ENCODE data around the gene CACNG7. TPM values are rescaled to one million over a fixed set of nuclear protein-coding genes. Genes with fewer than 3 reads are reported as not detected.
"Not testable (repeated sequence)": the region's sequence is repeated elsewhere in the genome, so short reads cannot be mapped to it uniquely, and the experiment has no call there.

Gene CACNG7
- total and polyA plus RNA-seq, 4 experiments from 2014 or later = not detected

- Mint-ChIP-seq H3K36me3 (peaks cover 9 to 29% of the 10 kb centered on the region in 2 donors), H3K27ac (peak within 1 kb of the TSS; percentile 99 to 100 (median 100)), H3K9me3 (peaks cover 0 to 7% (median 0%) of the 10 kb centered on the region in 8 donors), H3K4me3 (peak within 1 kb of the TSS; percentile 95 to 99 (median 98)), H3K4me1 (peaks cover 20 to 60% (median 28%) of the 10 kb centered on the region in 4 donors), H3K27me3 (no peaks in the 10 kb centered on the region)
- peaks cover 30% of the 10 kb centered on the region for H3K4me1 ChIP-seq (ENCODE audit: insufficient read depth, low read length)
- H3K4me3 ChIP-seq (ENCODE audit: low read length in 2 of 2) = peak within 1 kb of the TSS; percentile 85 to 90
- intact Hi-C loops (cut with micrococcal nuclease) = loop anchor here (1.0 to 5.0 kb wide), 9 partner anchors 12 to 670 kb away; partner anchors contain the start of genes CNOT3, LENG1, LENG8 and LENG9
- H3K27me3 ChIP-seq (ENCODE audit: insufficient read depth, low read length) = no peaks in the 10 kb centered on the region
- POLR2A ChIA-PET (ENCODE audit: partially characterized antibody) = interaction anchor here (0.6 to 4.3 kb wide), 20 partner anchors 10 to 1773 kb away, joined by 3 to 95 read pairs (median 8); partner anchors contain the start of genes CNOT3, LENG1, LENG8 and LENG9
- no peaks in the 10 kb centered on the region for H3K36me3 ChIP-seq (ENCODE audit: insufficient read depth, low read length)
- CTCF ChIA-PET (ENCODE audit: partially characterized antibody) = interaction anchor here (1.0 to 1.7 kb wide), 5 partner anchors 12 to 162 kb away, joined by 3 to 12 read pairs (median 5); partner anchors contain the start of gene PRKCG
- no peaks in the 10 kb centered on the region for H3K9me3 ChIP-seq (ENCODE audit: control insufficient read depth in 1 of 2, low read length in 2 of 2)
- DNase-seq = peak; percentile 100
- peak within 1 kb of the TSS; percentile 100 for H3K27ac ChIP-seq (ENCODE audit: low read depth, low read length)
These were observed 41.6 kb upstream of the CACNG7 start, which contains the start of gene MYADM for GRCh38 chr19:53867225-53868090. Gene MYADM (plus strand): TSS chr19:53867883. CDS start chr19:53873530, 5,647 bp downstream.

- intact Hi-C loops (cut with micrococcal nuclease) = loop anchor here (2.0 to 5.0 kb wide), 4 partner anchors 235 to 671 kb away; partner anchors contain the start of genes LENG8, LENG9 and NDUFA3
- Mint-ChIP-seq H3K9me3 (peaks cover 0 to 7% (median 0%) of the 10 kb centered on the region in 8 donors), H3K4me3 (peak overlapping the region; percentile 95 to 99 (median 98)), H3K27me3 (no peaks in the 10 kb centered on the region), H3K4me1 (peaks cover 21 to 68% (median 34%) of the 10 kb centered on the region in 4 donors), H3K36me3 (peaks cover 14 to 37% of the 10 kb centered on the region in 2 donors), H3K27ac (peak overlapping the region; percentile 99 to 100 (median 100))
- Histone ChIP-seq H3K27me3 (ENCODE audit: insufficient read depth, low read length) (no peaks in the 10 kb centered on the region), H3K4me1 (ENCODE audit: insufficient read depth, low read length) (peaks cover 35% of the 10 kb centered on the region), H3K36me3 (ENCODE audit: insufficient read depth, low read length) (no peaks in the 10 kb centered on the region), H3K9me3 (ENCODE audit: control insufficient read depth in 1 of 2, low read length in 2 of 2) (no peaks in the 10 kb centered on the region), H3K4me3 (ENCODE audit: low read length in 2 of 2) (peak overlapping the region; percentile 85 to 90), H3K27ac (ENCODE audit: low read depth, low read length) (peak overlapping the region; percentile 100)
- CTCF ChIA-PET (ENCODE audit: partially characterized antibody) = interaction anchor here (1.0 to 1.7 kb wide), 6 partner anchors 11 to 162 kb away, joined by 3 to 12 read pairs (median 4); partner anchors contain the start of gene PRKCG
- DNase-seq = peak; percentile 53 to 71 (median 61)
- POLR2A ChIA-PET (ENCODE audit: partially characterized antibody) = interaction anchor here (0.6 to 4.3 kb wide), 19 partner anchors 9 to 1772 kb away, joined by 3 to 95 read pairs (median 7); partner anchors contain the start of genes CNOT3, LENG1, LENG8 and LENG9
These were observed 40.8 kb upstream of the CACNG7 start for GRCh38 chr19:53868091-53868891.

GRCh38 chr19:53868892-53869804 lies 39.9 kb upstream of the CACNG7 start:
- no peaks in the 10 kb centered on the region for H3K9me3 ChIP-seq (ENCODE audit: control insufficient read depth in 1 of 2, low read length in 2 of 2)
- peaks cover 7% of the 10 kb centered on the region for H3K36me3 ChIP-seq (ENCODE audit: insufficient read depth, low read length)
- peak overlapping the region; percentile 100 for H3K27ac ChIP-seq (ENCODE audit: low read depth, low read length)
- Mint-ChIP-seq H3K27me3 (no peaks in the 10 kb centered on the region), H3K27ac (peak overlapping the region; percentile 88 to 100 (median 96)), H3K9me3 (peaks cover 0 to 7% (median 0%) of the 10 kb centered on the region in 8 donors), H3K4me1 (peaks cover 27 to 76% (median 42%) of the 10 kb centered on the region in 4 donors), H3K4me3 (peak overlapping the region; percentile 84 to 99 (median 96)), H3K36me3 (peaks cover 22 to 46% of the 10 kb centered on the region in 2 donors)
- intact Hi-C loops (cut with micrococcal nuclease) = loop anchor here (1.0 to 5.0 kb wide), 5 partner anchors 227 to 672 kb away; partner anchors contain the start of genes LENG8, LENG9 and NDUFA3
- CTCF ChIA-PET (ENCODE audit: partially characterized antibody) = interaction anchor here (1.0 kb wide), 1 partner anchor 14 kb away, joined by 3 read pairs; no protein-coding TSS in a partner anchor
- H3K4me3 ChIP-seq (ENCODE audit: low read length in 2 of 2) = peak overlapping the region; percentile 85 to 90
- POLR2A ChIA-PET (ENCODE audit: partially characterized antibody) = interaction anchor here (0.6 to 4.3 kb wide), 11 partner anchors 8 to 594 kb away, joined by 3 to 95 read pairs (median 9); partner anchors contain the start of genes LENG1, LENG8, LENG9 and PRKCG
- DNase-seq = peak; percentile 88 to 94 (median 89)
- H3K4me1 ChIP-seq (ENCODE audit: insufficient read depth, low read length) = peaks cover 39% of the 10 kb centered on the region
- no peaks in the 10 kb centered on the region for H3K27me3 ChIP-seq (ENCODE audit: insufficient read depth, low read length)

DNA sequence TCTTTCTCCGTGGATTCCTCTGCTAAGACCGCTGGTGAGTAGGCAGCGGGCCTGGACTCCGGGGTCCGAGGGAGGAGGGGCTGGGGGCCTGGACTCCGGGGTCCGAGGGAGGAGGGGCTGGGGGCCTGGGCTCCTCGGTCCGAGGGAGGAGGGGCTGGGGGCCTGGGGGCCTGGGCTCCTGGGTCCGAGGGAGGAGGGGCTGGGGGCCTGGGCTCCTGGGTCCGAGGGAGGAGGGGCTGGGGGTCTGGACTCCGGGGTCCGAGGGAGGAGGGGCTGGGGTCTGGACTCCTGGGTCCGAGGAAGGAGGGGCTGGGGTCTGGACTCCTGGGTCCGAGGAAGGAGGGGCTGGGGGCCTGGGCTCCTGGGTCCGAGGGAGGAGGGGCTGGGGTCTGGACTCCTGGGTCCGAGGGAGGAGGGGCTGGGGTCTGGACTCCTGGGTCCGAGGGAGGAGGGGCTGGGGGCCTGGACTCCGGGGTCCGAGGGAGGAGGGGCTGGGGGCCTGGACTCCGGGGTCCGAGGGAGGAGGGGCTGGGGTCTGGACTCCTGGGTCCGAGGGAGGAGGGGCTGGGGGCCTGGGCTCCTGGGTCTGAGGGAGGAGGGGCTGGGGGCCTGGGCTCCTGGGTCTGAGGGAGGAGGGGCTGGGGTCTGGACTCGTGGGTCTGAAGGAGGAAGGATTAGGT lies 39.1 kb upstream of the CACNG7 start:
- H3K4me1 Mint-ChIP-seq = peaks cover 34 to 79% (median 50%) of the 10 kb centered on the region in 4 donors
- H3K27me3 ChIP-seq (ENCODE audit: insufficient read depth, low read length); H3K9me3 ChIP-seq (ENCODE audit: control insufficient read depth in 1 of 2, low read length in 2 of 2); DNase-seq; H3K27me3 Mint-ChIP-seq; H3K9me3 Mint-ChIP-seq: not testable (repeated sequence)
- H3K4me3 Mint-ChIP-seq = peak overlapping the region; percentile 84 to 99 (median 96)
- H3K27ac Mint-ChIP-seq = peak overlapping the region; percentile 88 to 100 (median 96)
- CTCF ChIA-PET (ENCODE audit: partially characterized antibody) = interaction anchor here (1.7 kb wide), 1 partner anchor 12 kb away, joined by 4 read pairs; the partner anchor contains the start of gene PRKCG
- POLR2A ChIA-PET (ENCODE audit: partially characterized antibody) = interaction anchor here (1.4 to 1.6 kb wide), 2 partner anchors 12 to 320 kb away, joined by 4 to 5 read pairs; partner anchors contain the start of genes MBOAT7 and PRKCG
- peaks cover 30 to 54% of the 10 kb centered on the region in 2 donors for H3K36me3 Mint-ChIP-seq
- Histone ChIP-seq H3K27ac (ENCODE audit: low read depth, low read length) (peak overlapping the region; percentile 100), H3K4me1 (ENCODE audit: insufficient read depth, low read length) (peaks cover 47% of the 10 kb centered on the region), H3K4me3 (ENCODE audit: low read length in 2 of 2) (peak overlapping the region in 1 of 2 donors; percentile 90), H3K36me3 (ENCODE audit: insufficient read depth, low read length) (peaks cover 11% of the 10 kb centered on the region)
- intact Hi-C loops (cut with micrococcal nuclease) = loop anchor here (1.0 to 5.0 kb wide), 5 partner anchors 226 to 673 kb away; partner anchors contain the start of genes LENG8, LENG9 and NDUFA3

- Mint-ChIP-seq H3K27me3 (no peaks in the 10 kb centered on the region), H3K4me1 (peaks cover 34 to 82% (median 51%) of the 10 kb centered on the region in 4 donors), H3K36me3 (peaks cover 32 to 54% of the 10 kb centered on the region in 2 donors), H3K4me3 (peak overlapping the region; percentile 54 to 78 (median 74)), H3K27ac (peak overlapping the region; percentile 81 to 93 (median 91)), H3K9me3 (peaks cover 0 to 7% (median 1%) of the 10 kb centered on the region in 8 donors)
- H3K27me3 ChIP-seq (ENCODE audit: insufficient read depth, low read length) = no peaks in the 10 kb centered on the region
- H3K9me3 ChIP-seq (ENCODE audit: control insufficient read depth in 1 of 2, low read length in 2 of 2) = no peaks in the 10 kb centered on the region
- H3K4me3 ChIP-seq (ENCODE audit: low read length in 2 of 2) = no peak overlapping the region
- ChIA-PET CTCF (ENCODE audit: partially characterized antibody) (interaction anchor here (1.2 to 1.7 kb wide), 2 partner anchors 12 to 17 kb away, joined by 4 read pairs; partner anchors contain the start of gene PRKCG), POLR2A (ENCODE audit: partially characterized antibody) (interaction anchor here (0.7 to 1.6 kb wide), 3 partner anchors 11 to 320 kb away, joined by 3 to 5 read pairs (median 4); partner anchors contain the start of genes MBOAT7 and PRKCG)
- peaks cover 51% of the 10 kb centered on the region for H3K4me1 ChIP-seq (ENCODE audit: insufficient read depth, low read length)
- peak in 2 of 5 donors; percentile 16 to 29 for DNase-seq
- intact Hi-C loops (cut with micrococcal nuclease) = no loop called here
- H3K27ac ChIP-seq (ENCODE audit: low read depth, low read length) = peak overlapping the region; percentile 19
- H3K36me3 ChIP-seq (ENCODE audit: insufficient read depth, low read length) = peaks cover 11% of the 10 kb centered on the region
These were observed 38.6 kb upstream of the CACNG7 start for GRCh38 chr19:53870485-53870844.
